Astrocyte of the spinal cord (primary cell): ENCODE results near the gene C19orf85.
"Not testable (repeated sequence)": the region's sequence is repeated elsewhere in the genome, so short reads cannot be mapped to it uniquely, and the experiment has no call there.

ENCODE experiments used
- DNase-seq: peaks from one replicate; pipeline ENCODE4 v3.0.0; 2011; ENCODE audit warnings: low read depth, low spot score
- H3K4me3 ChIP-seq: 2 replicates; pipeline ENCODE4 v1.5.1; 2011; ENCODE audit warnings: low read depth, mild to moderate bottlenecking, low read length, moderate library complexity
- CTCF ChIP-seq: IDR thresholded peaks from 2 replicates; pipeline ENCODE4 v1.5.1; 2012; ENCODE audit warnings: low read depth, mild to moderate bottlenecking, low read length, inconsistent platforms
- in situ Hi-C: cut with HindIII; loops from 2 replicates; pipeline ENCODE4 v1.10.0; 2017; ENCODE audit warnings: low sequenced_read_pairs

C19orf85 gene

GRCh38 chr19:55431183-55431582 lies 33.4 kb downstream of the C19orf85 start:
- no peak for TF ChIP-seq CTCF
- in situ Hi-C loops = no loop called here
- no peak for DNase-seq
- no peak overlapping the region for H3K4me3 ChIP-seq

DNA sequence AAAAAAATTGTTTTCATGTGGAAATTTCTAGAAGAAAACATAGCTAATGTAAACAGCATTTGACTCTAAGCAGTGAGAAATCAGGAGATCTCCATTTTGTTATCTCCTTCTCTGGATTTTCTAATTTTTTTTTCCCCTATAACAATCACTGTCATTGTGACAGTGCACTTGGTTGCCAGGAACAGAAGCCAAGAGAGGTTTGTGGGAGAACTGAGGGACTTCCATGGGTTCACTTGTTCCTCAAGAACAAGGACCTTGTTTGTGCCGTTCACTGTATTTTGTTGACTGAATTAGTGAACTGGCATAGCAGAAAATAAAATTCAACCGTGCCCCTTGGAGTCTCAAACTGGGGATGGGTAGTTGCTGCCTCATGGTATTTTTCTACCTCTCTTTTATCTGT lies 38.5 kb downstream of the C19orf85 start:
- no peak overlapping the region for H3K4me3 ChIP-seq
- no peak for TF ChIP-seq CTCF
- DNase-seq = no peak
- in situ Hi-C loops = no loop called here

DNA sequence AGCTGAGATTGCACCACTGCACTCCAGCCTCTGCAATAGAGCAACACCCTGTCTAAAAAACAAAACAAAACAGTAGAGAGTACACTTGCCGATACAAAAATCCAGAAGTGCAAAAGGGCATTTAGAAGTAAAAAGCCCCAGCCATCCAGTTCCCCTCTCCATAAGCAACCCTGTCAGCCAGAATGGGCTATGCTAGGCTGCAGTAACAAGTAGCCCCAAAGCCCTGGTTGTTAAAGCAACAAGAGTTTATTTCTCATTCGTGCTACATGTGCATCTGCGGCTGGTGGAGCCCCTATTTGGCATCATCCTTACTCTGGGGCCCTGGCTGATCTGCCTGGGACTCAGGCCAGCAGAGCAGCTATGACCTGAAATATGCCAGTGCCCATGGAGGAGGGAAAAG lies 40.0 kb downstream of the C19orf85 start:
- DNase-seq = no peak
- H3K4me3 ChIP-seq = no peak overlapping the region
- TF ChIP-seq CTCF = no peak
- in situ Hi-C loops = no loop called here

DNA sequence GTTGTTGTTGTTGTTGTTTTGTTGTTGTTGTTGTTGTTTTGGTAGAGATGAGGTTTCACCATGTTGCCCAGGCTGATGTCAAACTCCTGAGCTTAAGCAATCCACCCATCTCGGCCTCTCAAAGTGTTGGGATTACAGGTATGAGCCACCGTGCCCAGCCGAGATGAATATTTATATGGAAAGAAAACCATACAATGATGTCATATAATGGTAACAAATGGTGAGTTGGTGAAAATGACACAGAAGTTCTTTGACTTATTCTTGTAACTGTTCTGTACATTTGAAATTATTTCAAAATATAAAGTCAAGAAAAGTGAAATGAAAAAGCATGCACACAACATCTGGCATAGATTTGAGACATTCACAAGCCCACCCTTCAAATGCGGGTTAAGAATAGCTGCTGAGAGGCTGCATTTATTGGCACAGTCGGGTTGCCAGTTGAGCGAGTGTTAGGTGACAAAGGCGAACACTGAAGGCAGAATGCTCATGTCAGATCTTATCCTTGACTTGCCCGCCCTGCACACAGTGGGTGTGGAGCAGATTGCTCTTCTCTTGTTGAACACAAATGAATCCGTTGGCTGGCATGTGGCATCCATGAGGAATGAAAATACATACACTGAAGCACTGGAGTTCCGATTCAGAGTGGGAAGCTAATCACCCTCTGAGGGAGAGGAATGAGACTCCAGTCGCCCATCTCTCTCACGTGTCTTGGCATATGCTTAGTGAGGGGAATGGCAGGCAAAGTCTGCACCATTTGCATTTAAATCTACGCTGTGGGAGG lies 41.1 kb downstream of the C19orf85 start:
- TF ChIP-seq CTCF = no peak
- no peak for DNase-seq
- in situ Hi-C loops = no loop called here
- no peak overlapping the region for H3K4me3 ChIP-seq

- in situ Hi-C loops, DNase-seq, H3K4me3 ChIP-seq: not testable (repeated sequence)
Observed at GRCh38 chr19:55421281-55421680, 43.3 kb downstream of the C19orf85 start.

DNA sequence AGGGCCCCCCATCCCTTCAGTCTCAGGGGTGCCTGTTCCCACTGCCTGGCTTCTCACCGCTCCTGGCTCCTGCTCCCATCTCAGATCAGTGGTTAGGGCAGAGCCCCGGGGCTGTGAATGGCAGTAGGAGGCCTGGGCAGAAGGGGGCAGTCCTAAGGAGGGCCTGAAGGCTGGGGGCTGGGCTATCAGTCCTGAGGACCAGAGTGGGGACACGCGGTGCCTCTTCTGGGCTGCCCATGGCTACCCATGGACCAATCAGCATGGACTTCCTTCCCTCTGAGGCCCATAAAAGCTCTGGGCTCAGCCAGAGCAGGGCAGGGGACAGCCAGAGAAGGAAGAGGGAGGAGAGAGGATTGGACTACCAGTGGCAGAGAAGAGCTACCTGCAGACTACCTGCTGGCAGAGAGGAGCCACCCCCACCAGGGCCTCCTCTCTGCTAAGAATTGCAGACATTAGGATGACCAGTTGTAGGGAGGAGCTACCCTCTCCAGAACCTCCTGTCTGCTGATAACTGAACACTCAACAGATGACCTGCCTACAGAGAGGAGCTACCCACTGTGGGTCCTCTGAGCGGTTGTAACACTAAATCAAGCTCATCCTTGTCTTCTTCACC lies 44.8 kb downstream of the C19orf85 start:
- H3K4me3 ChIP-seq = no peak overlapping the region
- in situ Hi-C loops = no loop called here
- no peak for DNase-seq
- TF ChIP-seq CTCF = no peak

GRCh38 chr19:55419103-55419502 lies 45.4 kb downstream of the C19orf85 start:
- TF ChIP-seq CTCF = no peak
- H3K4me3 ChIP-seq = no peak overlapping the region
- no peak for DNase-seq
- in situ Hi-C loops = no loop called here
